Esophagus muscularis mucosa (tissue), 4 donors: ENCODE data around the gene TBCD.

Experiments
- EP300 ChIP-seq: sonication (generic); formaldehyde crosslinking; IDR thresholded peaks from one replicate; pipeline ENCODE4 v1.6.1; 2017; ENCODE audit warnings: antibody characterized with exemption
- POLR2A ChIP-seq: fragments of 450-650 bp; IDR thresholded peaks from one replicate; pipeline ENCODE4 v1.6.1; 2017; ENCODE audit warnings: antibody characterized with exemption, moderate library complexity, mild to moderate bottlenecking, low read depth
- POLR2AphosphoS5 ChIP-seq, 2 donors: sonication (generic); formaldehyde crosslinking; IDR thresholded peaks; one replicate each; pipeline ENCODE4 v1.6.1; 2017; ENCODE audit warnings: antibody characterized with exemption in 2 of 2
- TF ChIP-seq, protein P1 (sequence below), 3 experiments: fragments of 200-600 bp in 2 of 3; fragments of 450-650 bp in 1 of 3; sonication (generic) in 2 of 3; IDR thresholded peaks; one replicate each; pipeline ENCODE4 v1.5.1; 2017 to 2019; ENCODE audit warnings: antibody characterized with exemption in 3 of 3, mild to moderate bottlenecking in 2 of 3, moderate library complexity in 1 of 3

DNA sequence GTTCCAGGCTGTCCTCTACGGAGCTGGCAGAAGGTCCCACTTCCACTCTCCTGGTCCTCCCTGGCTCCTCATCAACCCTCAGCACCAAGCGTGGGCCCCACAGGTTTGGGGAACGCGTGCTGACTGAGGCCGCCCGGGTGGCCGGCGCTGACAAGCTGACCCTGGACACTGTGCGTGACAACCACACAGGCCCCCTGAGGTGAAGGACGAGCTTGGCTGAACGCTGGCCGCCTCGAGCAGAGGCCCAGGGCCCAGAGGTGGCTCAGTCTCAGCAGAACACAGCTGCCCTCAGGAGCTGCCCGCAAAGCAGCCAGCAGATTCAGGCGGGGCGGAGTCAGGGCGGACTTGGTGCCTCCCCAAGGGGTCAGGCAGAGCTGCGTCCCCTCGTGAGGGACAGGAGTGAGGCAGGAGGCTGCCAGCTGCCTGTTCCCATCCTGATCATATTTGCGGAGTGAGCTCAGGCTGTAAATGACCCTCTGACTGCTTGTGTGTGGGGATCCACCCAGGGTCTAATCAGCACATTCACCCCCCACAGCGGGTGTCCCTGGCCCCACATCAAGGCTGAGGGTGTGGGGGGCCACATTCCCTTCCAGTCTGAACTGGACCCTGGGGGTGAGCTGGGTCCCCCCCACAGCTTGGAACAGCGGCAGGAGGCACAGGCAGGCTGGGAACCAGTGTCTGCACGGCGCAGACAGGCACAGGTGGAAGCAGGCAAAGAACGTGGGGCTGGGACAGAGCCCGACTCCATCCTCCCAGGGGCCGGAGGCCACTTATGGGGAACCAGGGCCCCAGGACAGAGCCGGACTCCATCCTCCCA lies 222.5 kb downstream of the TBCD start:
- TF ChIP-seq, protein P1, sequence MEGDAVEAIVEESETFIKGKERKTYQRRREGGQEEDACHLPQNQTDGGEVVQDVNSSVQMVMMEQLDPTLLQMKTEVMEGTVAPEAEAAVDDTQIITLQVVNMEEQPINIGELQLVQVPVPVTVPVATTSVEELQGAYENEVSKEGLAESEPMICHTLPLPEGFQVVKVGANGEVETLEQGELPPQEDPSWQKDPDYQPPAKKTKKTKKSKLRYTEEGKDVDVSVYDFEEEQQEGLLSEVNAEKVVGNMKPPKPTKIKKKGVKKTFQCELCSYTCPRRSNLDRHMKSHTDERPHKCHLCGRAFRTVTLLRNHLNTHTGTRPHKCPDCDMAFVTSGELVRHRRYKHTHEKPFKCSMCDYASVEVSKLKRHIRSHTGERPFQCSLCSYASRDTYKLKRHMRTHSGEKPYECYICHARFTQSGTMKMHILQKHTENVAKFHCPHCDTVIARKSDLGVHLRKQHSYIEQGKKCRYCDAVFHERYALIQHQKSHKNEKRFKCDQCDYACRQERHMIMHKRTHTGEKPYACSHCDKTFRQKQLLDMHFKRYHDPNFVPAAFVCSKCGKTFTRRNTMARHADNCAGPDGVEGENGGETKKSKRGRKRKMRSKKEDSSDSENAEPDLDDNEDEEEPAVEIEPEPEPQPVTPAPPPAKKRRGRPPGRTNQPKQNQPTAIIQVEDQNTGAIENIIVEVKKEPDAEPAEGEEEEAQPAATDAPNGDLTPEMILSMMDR (IDR thresholded peaks at IDR 0.05), result no peak
- TF ChIP-seq POLR2A (no peak), POLR2AphosphoS5 (IDR thresholded peaks at IDR 0.05) (no peak), EP300 (no peak)
